HepG2 (cell line): ENCODE measurements around the gene RPL22L1. TPM values are rescaled to one million over a fixed set of nuclear protein-coding genes. Genes with fewer than 3 reads are reported as not detected.

Source experiments
- ARNTL ChIP-seq: sonication (generic); formaldehyde crosslinking; IDR thresholded peaks from 2 replicates; pipeline ENCODE4 v1.4.0; 2020; ENCODE audit warnings: mild to moderate bottlenecking, missing genetic modification reagents
- ATF2 ChIP-seq: sonication (generic); formaldehyde crosslinking; IDR thresholded peaks from 2 replicates; pipeline ENCODE4 v1.4.0; 2020; ENCODE audit warnings: missing genetic modification reagents
- GTF2F1 ChIP-seq: fragments of 150-350 bp; IDR thresholded peaks from 2 replicates; pipeline ENCODE4 v1.6.1; 2014; ENCODE audit warnings: low read length
- ISX ChIP-seq: sonication (generic); formaldehyde crosslinking; conservative IDR thresholded peaks from 2 replicates; pipeline ENCODE4 v1.5.0; 2020; ENCODE audit warnings: missing genetic modification reagents
- PCBP2 ChIP-seq: fragments of 200-400 bp; formaldehyde crosslinking; optimal IDR thresholded peaks from 2 replicates; pipeline ENCODE3; 2018; ENCODE audit warnings: low read length, low read depth; ENCODE audit not compliant: poor library complexity, severe bottlenecking
- PITX1 ChIP-seq: sonication (generic); formaldehyde crosslinking; IDR thresholded peaks from 2 replicates; pipeline ENCODE4 v1.5.1; 2020; ENCODE audit warnings: mild to moderate bottlenecking, missing genetic modification reagents
- RARA ChIP-seq: IDR thresholded peaks from 2 replicates; pipeline ENCODE4 v1.6.1; 2016; ENCODE audit warnings: missing genetic modification reagents, missing compliant biosample characterization
- RARG ChIP-seq: sonication (generic); formaldehyde crosslinking; IDR thresholded peaks from 2 replicates; pipeline ENCODE4 v1.4.0; 2020; ENCODE audit warnings: low read depth, mild to moderate bottlenecking, missing genetic modification reagents
- ZMYM2 ChIP-seq: sonication (generic); formaldehyde crosslinking; IDR thresholded peaks from 2 replicates; pipeline ENCODE4 v1.8.0; 2022; ENCODE audit warnings: mild to moderate bottlenecking, missing genetic modification reagents
- ZNF660 ChIP-seq: sonication (generic); formaldehyde crosslinking; IDR thresholded peaks from 2 replicates; pipeline ENCODE4 v1.5.1; 2020; ENCODE audit warnings: mild to moderate bottlenecking, low read depth, missing genetic modification reagents, borderline replicate concordance
- polyA plus RNA-seq, 8 experiments: library from polyadenylated mRNA; depleted of rRNA in 3 of 8; stranded (reverse) in 7 of 8; unstranded in 1 of 8; fragments of >200 nt; fragmentation: Illumina TruSeq in 4 of 8; extraction: Trizol in 4 of 8; gene quantifications; 2 replicates each; pipeline versions ENCODE4 v1.2.1 to v1.2.3, GENCODE V29; 2011 to 2016; ENCODE audit warnings: low read depth in 4 of 8, missing spikeins in 1 of 8, mixed read lengths in 1 of 8; ENCODE audit not compliant: insufficient read depth in 1 of 8
- total RNA-seq, 5 experiments: library from RNA; depleted of rRNA; stranded (reverse); fragments of >200 nt; fragmentation: Illumina TruSeq; extraction: Trizol; gene quantifications; 2 replicates each; pipeline ENCODE4 v1.2.3, GENCODE V29; 2016; ENCODE audit warnings: low read depth in 1 of 5
- TF ChIP-seq, protein P1 (sequence below): IDR thresholded peaks from 2 replicates; pipeline ENCODE4 v1.6.1; 2018; ENCODE audit warnings: missing genetic modification reagents
- TF ChIP-seq, protein P2 (sequence below): sonication (generic); formaldehyde crosslinking; IDR thresholded peaks from 2 replicates; pipeline ENCODE4 v1.4.0; 2020; ENCODE audit warnings: missing genetic modification reagents, mild to moderate bottlenecking, borderline replicate concordance
- TF ChIP-seq, protein P3 (sequence below): sonication (generic); formaldehyde crosslinking; IDR thresholded peaks from 2 replicates; pipeline ENCODE4 v1.4.0; 2020; ENCODE audit warnings: missing genetic modification reagents, borderline replicate concordance
- TF ChIP-seq, protein P4 (sequence below): sonication (generic); formaldehyde crosslinking; IDR thresholded peaks from 2 replicates; pipeline ENCODE4 v1.4.0; 2020; ENCODE audit warnings: mild to moderate bottlenecking, low read depth, missing genetic modification reagents

RPL22L1 gene
- total and polyA plus RNA-seq, 2 of the 13 experiments (the other 11 are each of a cell fraction or from before 2014, with no cell fraction given), result 42.7 to 152 TPM

DNA sequence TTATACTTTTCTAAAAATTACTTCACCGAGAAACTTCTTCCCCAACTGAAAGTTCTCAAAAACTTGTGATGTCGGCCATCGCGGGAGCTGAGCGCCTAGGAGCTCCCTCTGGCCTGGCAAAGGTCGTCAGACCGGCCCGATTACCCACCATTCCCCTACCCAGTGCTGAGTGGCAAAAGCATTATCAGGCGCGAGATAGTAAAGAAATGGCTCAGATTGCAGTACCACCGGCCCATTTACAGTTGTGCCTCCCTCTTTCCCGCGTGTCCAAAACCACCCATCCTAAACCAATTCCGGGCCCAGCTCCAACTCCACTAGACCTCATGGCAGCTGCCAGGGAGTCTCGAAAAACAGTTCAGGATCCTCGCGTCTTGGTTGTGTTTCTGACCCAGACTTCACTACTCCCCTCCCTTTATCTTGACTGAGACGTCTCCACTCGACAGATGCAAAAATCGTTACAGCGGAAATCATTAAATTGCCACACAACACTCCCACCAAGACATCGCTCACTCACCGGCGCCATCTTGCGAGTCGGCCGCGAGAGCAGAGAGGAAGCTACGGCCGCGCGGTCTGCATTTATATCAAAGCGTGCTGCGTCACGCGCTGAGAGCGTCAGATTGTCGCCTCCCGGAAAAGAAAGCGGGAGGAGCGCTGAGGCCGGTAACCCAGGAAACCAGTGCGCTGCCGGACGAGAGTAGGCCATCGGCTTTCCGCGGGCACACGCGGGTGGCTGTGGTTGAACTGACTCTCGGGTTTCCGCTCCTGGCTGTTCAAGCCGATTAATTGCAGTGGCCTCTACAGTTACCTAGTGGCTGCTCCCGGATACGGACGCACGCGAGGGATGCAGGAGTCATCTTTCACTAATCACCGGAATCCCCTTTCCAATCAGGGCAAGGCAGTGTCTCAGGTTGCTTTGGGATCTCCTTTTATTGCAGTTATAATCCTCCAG lies at the start of gene RPL22L1 (continued):
- TF ChIP-seq ZNF660 (CRISPR knock-in tag), result no peak
- TF ChIP-seq ARNTL (CRISPR knock-in tag), result peak; percentile 65; the same call in 1 of the 2 replicates
- peak; percentile 66; the same call in 1 of the 2 replicates for TF ChIP-seq PITX1 (CRISPR knock-in tag)
- no peak for TF ChIP-seq RARG (CRISPR knock-in tag)
- 0 out of 2 replicates have a peak, but pooled peaks have one; percentile 28 for TF ChIP-seq RARA (CRISPR knock-in tag)
- peak; percentile 64; the same call in 1 of the 2 replicates for TF ChIP-seq ATF2 (CRISPR knock-in tag)
- peak; percentile 90 for TF ChIP-seq GTF2F1
- 0 out of 2 replicates have a peak, but pooled peaks have one; percentile 64 for TF ChIP-seq ISX (CRISPR knock-in tag)
- no peak for TF ChIP-seq PCBP2
- TF ChIP-seq, protein P1, sequence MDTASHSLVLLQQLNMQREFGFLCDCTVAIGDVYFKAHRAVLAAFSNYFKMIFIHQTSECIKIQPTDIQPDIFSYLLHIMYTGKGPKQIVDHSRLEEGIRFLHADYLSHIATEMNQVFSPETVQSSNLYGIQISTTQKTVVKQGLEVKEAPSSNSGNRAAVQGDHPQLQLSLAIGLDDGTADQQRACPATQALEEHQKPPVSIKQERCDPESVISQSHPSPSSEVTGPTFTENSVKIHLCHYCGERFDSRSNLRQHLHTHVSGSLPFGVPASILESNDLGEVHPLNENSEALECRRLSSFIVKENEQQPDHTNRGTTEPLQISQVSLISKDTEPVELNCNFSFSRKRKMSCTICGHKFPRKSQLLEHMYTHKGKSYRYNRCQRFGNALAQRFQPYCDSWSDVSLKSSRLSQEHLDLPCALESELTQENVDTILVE (CRISPR knock-in tag), result no peak
- TF ChIP-seq ZMYM2 (CRISPR knock-in tag), result 0 out of 2 replicates have a peak, but pooled peaks have one; percentile 10
- TF ChIP-seq, protein P2, sequence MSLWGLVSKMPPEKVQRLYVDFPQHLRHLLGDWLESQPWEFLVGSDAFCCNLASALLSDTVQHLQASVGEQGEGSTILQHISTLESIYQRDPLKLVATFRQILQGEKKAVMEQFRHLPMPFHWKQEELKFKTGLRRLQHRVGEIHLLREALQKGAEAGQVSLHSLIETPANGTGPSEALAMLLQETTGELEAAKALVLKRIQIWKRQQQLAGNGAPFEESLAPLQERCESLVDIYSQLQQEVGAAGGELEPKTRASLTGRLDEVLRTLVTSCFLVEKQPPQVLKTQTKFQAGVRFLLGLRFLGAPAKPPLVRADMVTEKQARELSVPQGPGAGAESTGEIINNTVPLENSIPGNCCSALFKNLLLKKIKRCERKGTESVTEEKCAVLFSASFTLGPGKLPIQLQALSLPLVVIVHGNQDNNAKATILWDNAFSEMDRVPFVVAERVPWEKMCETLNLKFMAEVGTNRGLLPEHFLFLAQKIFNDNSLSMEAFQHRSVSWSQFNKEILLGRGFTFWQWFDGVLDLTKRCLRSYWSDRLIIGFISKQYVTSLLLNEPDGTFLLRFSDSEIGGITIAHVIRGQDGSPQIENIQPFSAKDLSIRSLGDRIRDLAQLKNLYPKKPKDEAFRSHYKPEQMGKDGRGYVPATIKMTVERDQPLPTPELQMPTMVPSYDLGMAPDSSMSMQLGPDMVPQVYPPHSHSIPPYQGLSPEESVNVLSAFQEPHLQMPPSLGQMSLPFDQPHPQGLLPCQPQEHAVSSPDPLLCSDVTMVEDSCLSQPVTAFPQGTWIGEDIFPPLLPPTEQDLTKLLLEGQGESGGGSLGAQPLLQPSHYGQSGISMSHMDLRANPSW (CRISPR knock-in tag), result peak; percentile 82; the same call in 1 of the 2 replicates
- TF ChIP-seq, protein P3, sequence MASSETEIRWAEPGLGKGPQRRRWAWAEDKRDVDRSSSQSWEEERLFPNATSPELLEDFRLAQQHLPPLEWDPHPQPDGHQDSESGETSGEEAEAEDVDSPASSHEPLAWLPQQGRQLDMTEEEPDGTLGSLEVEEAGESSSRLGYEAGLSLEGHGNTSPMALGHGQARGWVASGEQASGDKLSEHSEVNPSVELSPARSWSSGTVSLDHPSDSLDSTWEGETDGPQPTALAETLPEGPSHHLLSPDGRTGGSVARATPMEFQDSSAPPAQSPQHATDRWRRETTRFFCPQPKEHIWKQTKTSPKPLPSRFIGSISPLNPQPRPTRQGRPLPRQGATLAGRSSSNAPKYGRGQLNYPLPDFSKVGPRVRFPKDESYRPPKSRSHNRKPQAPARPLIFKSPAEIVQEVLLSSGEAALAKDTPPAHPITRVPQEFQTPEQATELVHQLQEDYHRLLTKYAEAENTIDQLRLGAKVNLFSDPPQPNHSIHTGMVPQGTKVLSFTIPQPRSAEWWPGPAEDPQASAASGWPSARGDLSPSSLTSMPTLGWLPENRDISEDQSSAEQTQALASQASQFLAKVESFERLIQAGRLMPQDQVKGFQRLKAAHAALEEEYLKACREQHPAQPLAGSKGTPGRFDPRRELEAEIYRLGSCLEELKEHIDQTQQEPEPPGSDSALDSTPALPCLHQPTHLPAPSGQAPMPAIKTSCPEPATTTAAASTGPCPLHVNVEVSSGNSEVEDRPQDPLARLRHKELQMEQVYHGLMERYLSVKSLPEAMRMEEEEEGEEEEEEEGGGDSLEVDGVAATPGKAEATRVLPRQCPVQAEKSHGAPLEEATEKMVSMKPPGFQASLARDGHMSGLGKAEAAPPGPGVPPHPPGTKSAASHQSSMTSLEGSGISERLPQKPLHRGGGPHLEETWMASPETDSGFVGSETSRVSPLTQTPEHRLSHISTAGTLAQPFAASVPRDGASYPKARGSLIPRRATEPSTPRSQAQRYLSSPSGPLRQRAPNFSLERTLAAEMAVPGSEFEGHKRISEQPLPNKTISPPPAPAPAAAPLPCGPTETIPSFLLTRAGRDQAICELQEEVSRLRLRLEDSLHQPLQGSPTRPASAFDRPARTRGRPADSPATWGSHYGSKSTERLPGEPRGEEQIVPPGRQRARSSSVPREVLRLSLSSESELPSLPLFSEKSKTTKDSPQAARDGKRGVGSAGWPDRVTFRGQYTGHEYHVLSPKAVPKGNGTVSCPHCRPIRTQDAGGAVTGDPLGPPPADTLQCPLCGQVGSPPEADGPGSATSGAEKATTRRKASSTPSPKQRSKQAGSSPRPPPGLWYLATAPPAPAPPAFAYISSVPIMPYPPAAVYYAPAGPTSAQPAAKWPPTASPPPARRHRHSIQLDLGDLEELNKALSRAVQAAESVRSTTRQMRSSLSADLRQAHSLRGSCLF (CRISPR knock-in tag), result peak; percentile 45; the same call in 1 of the 2 replicates
- TF ChIP-seq, protein P4, sequence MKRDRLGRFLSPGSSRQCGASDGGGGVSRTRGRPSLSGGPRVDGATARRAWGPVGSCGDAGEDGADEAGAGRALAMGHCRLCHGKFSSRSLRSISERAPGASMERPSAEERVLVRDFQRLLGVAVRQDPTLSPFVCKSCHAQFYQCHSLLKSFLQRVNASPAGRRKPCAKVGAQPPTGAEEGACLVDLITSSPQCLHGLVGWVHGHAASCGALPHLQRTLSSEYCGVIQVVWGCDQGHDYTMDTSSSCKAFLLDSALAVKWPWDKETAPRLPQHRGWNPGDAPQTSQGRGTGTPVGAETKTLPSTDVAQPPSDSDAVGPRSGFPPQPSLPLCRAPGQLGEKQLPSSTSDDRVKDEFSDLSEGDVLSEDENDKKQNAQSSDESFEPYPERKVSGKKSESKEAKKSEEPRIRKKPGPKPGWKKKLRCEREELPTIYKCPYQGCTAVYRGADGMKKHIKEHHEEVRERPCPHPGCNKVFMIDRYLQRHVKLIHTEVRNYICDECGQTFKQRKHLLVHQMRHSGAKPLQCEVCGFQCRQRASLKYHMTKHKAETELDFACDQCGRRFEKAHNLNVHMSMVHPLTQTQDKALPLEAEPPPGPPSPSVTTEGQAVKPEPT (CRISPR knock-in tag), result peak; percentile 71; the same call in 1 of the 2 replicates
